Erythroblast (primary cell): ENCODE measurements around the gene KIF5A.

Experiments used
- GATA1 ChIP-seq: IDR thresholded peaks from 2 replicates; pipeline ENCODE4 v1.6.1; 2011; ENCODE audit warnings: low read depth, mild to moderate bottlenecking, control low read depth, low read length, moderate library complexity
- POLR2A ChIP-seq: IDR thresholded peaks from 2 replicates; pipeline ENCODE4 v1.6.1; 2011; ENCODE audit warnings: mild to moderate bottlenecking, low read length

DNA sequence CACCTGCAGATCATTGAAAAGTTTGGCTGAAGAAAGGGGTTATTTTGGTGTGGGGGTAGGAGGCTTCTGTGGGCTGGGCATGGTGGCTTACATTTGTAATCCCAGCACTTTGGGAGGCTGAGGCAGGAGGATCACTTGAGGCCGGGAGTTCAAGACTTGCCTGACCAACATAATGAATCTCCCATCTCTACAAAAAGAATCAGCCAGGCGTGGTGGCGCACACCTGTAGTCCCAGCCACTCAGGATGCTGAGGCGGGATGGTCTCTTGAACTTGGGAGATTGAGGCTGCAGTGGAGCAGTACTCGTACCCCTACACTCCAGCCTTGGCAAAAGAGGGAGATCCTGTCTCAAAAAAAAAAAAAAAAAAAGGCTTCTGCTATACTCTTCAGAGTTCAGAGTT lies 36.6 kb upstream of the KIF5A start:
- no peak for TF ChIP-seq POLR2A
- no peak for TF ChIP-seq GATA1
